Measurements from ENCODE around the gene FAT2. TPM values are rescaled to one million over a fixed set of nuclear protein-coding genes. Genes with fewer than 3 reads are reported as not detected.

FAT2 gene
- total RNA-seq, 1 donor from 2014 or later = 0.14 TPM

DNA sequence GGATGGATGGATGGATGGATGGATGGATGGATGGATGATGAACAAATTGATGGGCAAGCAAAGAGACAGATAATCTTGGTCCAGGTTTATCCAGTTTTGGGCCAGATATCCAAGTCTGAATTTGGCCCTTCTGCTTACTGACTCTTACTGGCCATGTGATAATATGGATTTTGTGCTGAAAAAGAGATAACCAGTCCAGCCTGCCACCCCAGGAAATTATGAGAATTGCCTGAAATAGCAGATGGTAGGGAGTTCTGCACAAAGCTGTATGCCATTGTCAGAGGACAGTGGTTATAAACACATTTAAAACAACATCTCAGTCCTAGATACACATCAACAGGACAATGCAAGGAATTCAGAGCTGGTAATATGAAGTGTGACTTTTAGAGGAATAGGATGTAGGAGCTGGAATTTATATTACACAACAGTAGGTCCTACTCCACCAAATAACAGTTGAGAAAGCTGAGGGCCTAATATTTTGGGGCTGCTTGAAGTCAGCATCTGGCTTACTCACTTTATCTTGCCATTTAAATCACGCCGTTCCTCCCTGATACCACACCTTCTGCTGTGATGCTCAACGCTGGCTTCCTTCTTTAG, 9.0 kb upstream of the FAT2 start:
- H3K27me3 Mint-ChIP-seq (ENCODE audit: low read depth, unreplicated experiment) = peaks cover 23% of the 10 kb centered on the region
- no peaks in the 10 kb centered on the region for H3K9me3 ChIP-seq (ENCODE audit: insufficient read depth, low read depth, low read length)
- no peaks in the 10 kb centered on the region for H3K79me2 ChIP-seq (ENCODE audit: insufficient read depth, low read length)
- H3K27ac Mint-ChIP-seq (ENCODE audit: unreplicated experiment) = no peak overlapping the region
- H3K36me3 Mint-ChIP-seq (ENCODE audit: low read depth, unreplicated experiment) = no peaks in the 10 kb centered on the region
- H2AFZ ChIP-seq (ENCODE audit: low read depth, low read length) = no peak overlapping the region
- H3K4me2 ChIP-seq (ENCODE audit: low read length) = no peak overlapping the region
- no peak overlapping the region for H3K4me3 ChIP-seq (ENCODE audit: insufficient read depth, low read depth, low read length)
- no peaks in the 10 kb centered on the region for H4K20me1 ChIP-seq (ENCODE audit: insufficient read depth, low read length)
- peaks cover 26% of the 10 kb centered on the region for H3K4me1 Mint-ChIP-seq (ENCODE audit: low read depth, unreplicated experiment)
- no peak overlapping the region for H3K4me3 Mint-ChIP-seq (ENCODE audit: unreplicated experiment)
- FAIRE-seq = no peak
- peaks cover 3% of the 10 kb centered on the region for H3K4me1 ChIP-seq (ENCODE audit: insufficient read depth, low read length)
- no peak for DNase-seq (ENCODE audit: low read depth)
- TF ChIP-seq, protein P1, sequence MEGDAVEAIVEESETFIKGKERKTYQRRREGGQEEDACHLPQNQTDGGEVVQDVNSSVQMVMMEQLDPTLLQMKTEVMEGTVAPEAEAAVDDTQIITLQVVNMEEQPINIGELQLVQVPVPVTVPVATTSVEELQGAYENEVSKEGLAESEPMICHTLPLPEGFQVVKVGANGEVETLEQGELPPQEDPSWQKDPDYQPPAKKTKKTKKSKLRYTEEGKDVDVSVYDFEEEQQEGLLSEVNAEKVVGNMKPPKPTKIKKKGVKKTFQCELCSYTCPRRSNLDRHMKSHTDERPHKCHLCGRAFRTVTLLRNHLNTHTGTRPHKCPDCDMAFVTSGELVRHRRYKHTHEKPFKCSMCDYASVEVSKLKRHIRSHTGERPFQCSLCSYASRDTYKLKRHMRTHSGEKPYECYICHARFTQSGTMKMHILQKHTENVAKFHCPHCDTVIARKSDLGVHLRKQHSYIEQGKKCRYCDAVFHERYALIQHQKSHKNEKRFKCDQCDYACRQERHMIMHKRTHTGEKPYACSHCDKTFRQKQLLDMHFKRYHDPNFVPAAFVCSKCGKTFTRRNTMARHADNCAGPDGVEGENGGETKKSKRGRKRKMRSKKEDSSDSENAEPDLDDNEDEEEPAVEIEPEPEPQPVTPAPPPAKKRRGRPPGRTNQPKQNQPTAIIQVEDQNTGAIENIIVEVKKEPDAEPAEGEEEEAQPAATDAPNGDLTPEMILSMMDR (IDR thresholded peaks at IDR 0.05; ENCODE audit: insufficient read depth, low read depth, low read length) = no peak
- no peak for TF ChIP-seq EZH2 (IDR thresholded peaks at IDR 0.05; ENCODE audit: insufficient read depth, low read length)
- H3K36me3 ChIP-seq (ENCODE audit: insufficient read depth, low read length) = no peaks in the 10 kb centered on the region
- H3K9ac ChIP-seq (ENCODE audit: low read length) = no peak overlapping the region
- H3K9me3 Mint-ChIP-seq (ENCODE audit: unreplicated experiment) = no peaks in the 10 kb centered on the region
- peaks cover 7% of the 10 kb centered on the region for H3K27me3 ChIP-seq (ENCODE audit: insufficient read depth, low read length)
- no peak overlapping the region for H3K27ac ChIP-seq (ENCODE audit: low read depth, low read length)

DNA sequence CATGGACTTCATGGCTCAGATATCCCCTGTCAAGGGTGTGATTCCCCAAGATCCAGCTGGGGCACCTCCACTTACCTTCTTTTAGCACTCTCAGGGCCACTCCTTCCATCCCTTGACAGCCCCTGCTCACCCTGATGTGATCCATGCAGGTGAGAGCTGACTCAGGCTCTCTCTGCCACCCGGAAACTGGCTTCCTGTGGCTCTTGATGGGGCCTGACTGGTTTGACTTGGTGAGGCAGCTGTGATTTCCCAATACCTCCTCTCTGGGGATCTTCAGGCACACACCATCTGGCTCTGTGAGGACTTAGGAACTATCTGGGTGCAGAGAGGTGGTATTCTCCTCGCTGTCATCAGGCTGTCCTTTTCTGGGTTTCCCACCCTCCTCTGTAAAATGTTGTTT, 7.9 kb upstream of the FAT2 start:
- FAIRE-seq (no peak), DNase-seq (ENCODE audit: low read depth) (no peak)
- Histone ChIP-seq H3K9me3 (ENCODE audit: insufficient read depth, low read depth, low read length) (no peaks in the 10 kb centered on the region), H3K4me3 (ENCODE audit: insufficient read depth, low read depth, low read length) (no peak overlapping the region), H4K20me1 (ENCODE audit: insufficient read depth, low read length) (no peaks in the 10 kb centered on the region), H3K79me2 (ENCODE audit: insufficient read depth, low read length) (no peaks in the 10 kb centered on the region), H3K4me2 (ENCODE audit: low read length) (no peak overlapping the region), H3K27ac (ENCODE audit: low read depth, low read length) (no peak overlapping the region), H3K36me3 (ENCODE audit: insufficient read depth, low read length) (no peaks in the 10 kb centered on the region), H3K9ac (ENCODE audit: low read length) (no peak overlapping the region), H2AFZ (ENCODE audit: low read depth, low read length) (no peak overlapping the region), H3K27me3 (ENCODE audit: insufficient read depth, low read length) (peaks cover under 1% of the 10 kb centered on the region), H3K4me1 (ENCODE audit: insufficient read depth, low read length) (peaks cover 3% of the 10 kb centered on the region)
- Mint-ChIP-seq H3K9me3 (ENCODE audit: unreplicated experiment) (no peaks in the 10 kb centered on the region), H3K36me3 (ENCODE audit: low read depth, unreplicated experiment) (no peaks in the 10 kb centered on the region), H3K27ac (ENCODE audit: unreplicated experiment) (no peak overlapping the region), H3K4me1 (ENCODE audit: low read depth, unreplicated experiment) (peaks cover 31% of the 10 kb centered on the region), H3K4me3 (ENCODE audit: unreplicated experiment) (no peak overlapping the region), H3K27me3 (ENCODE audit: low read depth, unreplicated experiment) (peaks cover 16% of the 10 kb centered on the region)
- TF ChIP-seq EZH2 (IDR thresholded peaks at IDR 0.05; ENCODE audit: insufficient read depth, low read length) = no peak
- TF ChIP-seq, protein P1 (IDR thresholded peaks at IDR 0.05; ENCODE audit: insufficient read depth, low read depth, low read length) = no peak

DNA sequence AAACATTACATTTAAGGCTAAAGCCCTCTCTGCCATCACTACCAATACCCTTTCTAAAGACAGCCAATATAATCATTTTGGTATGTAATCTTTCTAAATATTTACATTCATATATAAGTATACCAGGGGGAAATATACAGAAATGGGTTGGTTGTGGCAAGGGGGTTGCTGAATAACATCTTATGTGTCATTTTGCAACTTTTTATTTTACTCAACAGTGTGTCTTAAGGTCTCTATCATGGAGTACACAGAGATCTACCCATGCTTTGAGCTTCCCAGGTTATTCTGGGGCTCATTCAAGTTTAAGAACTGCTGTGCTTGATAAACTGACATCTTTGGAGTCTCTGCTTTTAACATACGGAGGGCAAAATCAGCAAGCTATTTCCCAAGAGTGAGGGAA, 7.4 kb upstream of the FAT2 start:
- H3K9me3 Mint-ChIP-seq (ENCODE audit: unreplicated experiment) = no peaks in the 10 kb centered on the region
- no peak for DNase-seq (ENCODE audit: low read depth)
- no peak overlapping the region for H3K27ac ChIP-seq (ENCODE audit: low read depth, low read length)
- no peak overlapping the region for H3K4me3 ChIP-seq (ENCODE audit: insufficient read depth, low read depth, low read length)
- no peaks in the 10 kb centered on the region for H3K36me3 Mint-ChIP-seq (ENCODE audit: low read depth, unreplicated experiment)
- no peak overlapping the region for H3K9ac ChIP-seq (ENCODE audit: low read length)
- H4K20me1 ChIP-seq (ENCODE audit: insufficient read depth, low read length) = no peaks in the 10 kb centered on the region
- H3K4me2 ChIP-seq (ENCODE audit: low read length) = no peak overlapping the region
- no peak overlapping the region for H2AFZ ChIP-seq (ENCODE audit: low read depth, low read length)
- H3K79me2 ChIP-seq (ENCODE audit: insufficient read depth, low read length) = no peaks in the 10 kb centered on the region
- H3K27ac Mint-ChIP-seq (ENCODE audit: unreplicated experiment) = no peak overlapping the region
- no peak for FAIRE-seq
- H3K4me1 Mint-ChIP-seq (ENCODE audit: low read depth, unreplicated experiment) = peaks cover 31% of the 10 kb centered on the region
- TF ChIP-seq, protein P1 (IDR thresholded peaks at IDR 0.05; ENCODE audit: insufficient read depth, low read depth, low read length) = no peak
- no peak for TF ChIP-seq EZH2 (IDR thresholded peaks at IDR 0.05; ENCODE audit: insufficient read depth, low read length)
- H3K36me3 ChIP-seq (ENCODE audit: insufficient read depth, low read length) = no peaks in the 10 kb centered on the region
- no peak overlapping the region for H3K4me3 Mint-ChIP-seq (ENCODE audit: unreplicated experiment)
- H3K27me3 ChIP-seq (ENCODE audit: insufficient read depth, low read length) = no peaks in the 10 kb centered on the region
- peaks cover 13% of the 10 kb centered on the region for H3K27me3 Mint-ChIP-seq (ENCODE audit: low read depth, unreplicated experiment)
- H3K4me1 ChIP-seq (ENCODE audit: insufficient read depth, low read length) = peaks cover 3% of the 10 kb centered on the region
- no peaks in the 10 kb centered on the region for H3K9me3 ChIP-seq (ENCODE audit: insufficient read depth, low read depth, low read length)
